Measurements from ENCODE around the gene HSPH1.
"Not testable (repeated sequence)": the region's sequence is repeated elsewhere in the genome, so short reads cannot be mapped to it uniquely, and the experiment has no call there.

Gene HSPH1

GRCh38 chr13:31179241-31179640, 17.5 kb upstream of the HSPH1 start:
- no peak for DNase-seq (ENCODE audit: low read depth)
- no peak overlapping the region for H3K4me3 ChIP-seq (ENCODE audit: low read depth, low read length)
- TF ChIP-seq, protein P1, sequence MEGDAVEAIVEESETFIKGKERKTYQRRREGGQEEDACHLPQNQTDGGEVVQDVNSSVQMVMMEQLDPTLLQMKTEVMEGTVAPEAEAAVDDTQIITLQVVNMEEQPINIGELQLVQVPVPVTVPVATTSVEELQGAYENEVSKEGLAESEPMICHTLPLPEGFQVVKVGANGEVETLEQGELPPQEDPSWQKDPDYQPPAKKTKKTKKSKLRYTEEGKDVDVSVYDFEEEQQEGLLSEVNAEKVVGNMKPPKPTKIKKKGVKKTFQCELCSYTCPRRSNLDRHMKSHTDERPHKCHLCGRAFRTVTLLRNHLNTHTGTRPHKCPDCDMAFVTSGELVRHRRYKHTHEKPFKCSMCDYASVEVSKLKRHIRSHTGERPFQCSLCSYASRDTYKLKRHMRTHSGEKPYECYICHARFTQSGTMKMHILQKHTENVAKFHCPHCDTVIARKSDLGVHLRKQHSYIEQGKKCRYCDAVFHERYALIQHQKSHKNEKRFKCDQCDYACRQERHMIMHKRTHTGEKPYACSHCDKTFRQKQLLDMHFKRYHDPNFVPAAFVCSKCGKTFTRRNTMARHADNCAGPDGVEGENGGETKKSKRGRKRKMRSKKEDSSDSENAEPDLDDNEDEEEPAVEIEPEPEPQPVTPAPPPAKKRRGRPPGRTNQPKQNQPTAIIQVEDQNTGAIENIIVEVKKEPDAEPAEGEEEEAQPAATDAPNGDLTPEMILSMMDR (IDR thresholded peaks at IDR 0.05; ENCODE audit: low read depth, low read length, missing control alignments), result no peak

GRCh38 chr13:31177813-31178495, 16.2 kb upstream of the HSPH1 start:
- not testable (repeated sequence) for H3K4me3 ChIP-seq (ENCODE audit: low read depth, low read length); DNase-seq (ENCODE audit: low read depth)

DNA sequence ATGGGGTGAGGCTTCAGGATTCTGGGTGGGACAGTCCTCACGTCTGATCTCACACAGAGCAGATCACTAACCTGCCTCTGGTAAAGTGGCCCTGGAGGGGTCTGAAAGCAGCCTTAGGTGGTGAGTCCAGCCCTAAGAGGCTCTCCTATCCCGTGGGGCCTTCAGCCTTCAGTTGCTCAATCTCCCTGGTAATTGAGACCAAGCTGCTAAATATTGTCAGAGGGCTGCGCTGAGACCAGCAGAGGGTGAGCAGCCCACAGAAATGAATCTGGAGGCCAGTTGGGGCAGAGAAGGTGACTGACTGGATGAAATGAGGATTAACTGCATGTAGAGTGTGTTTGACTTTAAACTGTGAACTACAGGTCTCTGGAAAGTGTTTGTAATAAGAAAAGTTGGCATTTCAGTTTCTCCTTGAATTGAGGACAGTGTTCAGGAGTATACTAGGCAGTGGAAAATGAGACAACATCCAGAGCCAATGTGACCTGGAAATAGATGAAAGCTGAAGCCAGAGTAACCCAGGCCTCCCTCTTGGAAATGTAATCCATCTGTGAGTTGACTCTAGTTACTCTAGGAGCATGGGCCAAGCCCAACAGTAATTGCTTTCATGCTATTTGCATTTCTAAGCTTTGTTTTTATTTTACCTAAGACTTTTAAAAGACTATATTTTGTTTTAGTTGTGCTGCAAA, 14.3 kb upstream of the HSPH1 start:
- TF ChIP-seq, protein P1 (IDR thresholded peaks at IDR 0.05; ENCODE audit: low read depth, low read length, missing control alignments), result no peak
- no peak overlapping the region for H3K4me3 ChIP-seq (ENCODE audit: low read depth, low read length)
- no peak for DNase-seq (ENCODE audit: low read depth)

- no peak for DNase-seq (ENCODE audit: low read depth)
These were observed 12.3 kb upstream of the HSPH1 start for GRCh38 chr13:31174018-31174417.

DNA sequence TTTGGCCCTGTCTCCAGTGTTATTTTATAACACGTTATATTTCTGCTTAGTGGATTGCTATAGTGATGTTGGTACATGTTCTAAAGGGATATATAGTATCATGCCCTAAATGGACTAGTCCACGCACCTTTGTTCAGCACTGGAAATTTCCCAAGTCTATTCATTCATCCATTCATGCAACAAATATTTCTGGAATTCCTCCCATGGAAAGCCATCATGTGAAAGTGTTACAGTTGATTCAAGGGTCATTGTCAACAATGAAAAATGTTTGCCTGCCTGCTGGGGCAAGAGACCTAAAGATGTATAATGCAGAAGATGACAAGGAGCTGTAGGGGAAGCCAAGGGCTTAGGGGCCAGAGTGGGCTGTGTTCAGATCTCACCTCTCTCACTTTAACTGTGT, 10.8 kb upstream of the HSPH1 start:
- H3K4me3 ChIP-seq (ENCODE audit: low read depth, low read length), result no peak overlapping the region
- TF ChIP-seq, protein P1 (IDR thresholded peaks at IDR 0.05; ENCODE audit: low read depth, low read length, missing control alignments), result no peak
- no peak for DNase-seq (ENCODE audit: low read depth)

More at GRCh38 chr13:31174018-31174417, 12.3 kb upstream of the HSPH1 start:
- no peak overlapping the region for H3K4me3 ChIP-seq (ENCODE audit: low read depth, low read length)
- TF ChIP-seq, protein P1 (IDR thresholded peaks at IDR 0.05; ENCODE audit: low read depth, low read length, missing control alignments), result no peak

- no peak overlapping the region for H3K4me3 ChIP-seq (ENCODE audit: low read depth, low read length)
- no peak for DNase-seq (ENCODE audit: low read depth)
- TF ChIP-seq, protein P1 (IDR thresholded peaks at IDR 0.05; ENCODE audit: low read depth, low read length, missing control alignments), result no peak
These were observed 10.3 kb upstream of the HSPH1 start for GRCh38 chr13:31172001-31172400.

DNA sequence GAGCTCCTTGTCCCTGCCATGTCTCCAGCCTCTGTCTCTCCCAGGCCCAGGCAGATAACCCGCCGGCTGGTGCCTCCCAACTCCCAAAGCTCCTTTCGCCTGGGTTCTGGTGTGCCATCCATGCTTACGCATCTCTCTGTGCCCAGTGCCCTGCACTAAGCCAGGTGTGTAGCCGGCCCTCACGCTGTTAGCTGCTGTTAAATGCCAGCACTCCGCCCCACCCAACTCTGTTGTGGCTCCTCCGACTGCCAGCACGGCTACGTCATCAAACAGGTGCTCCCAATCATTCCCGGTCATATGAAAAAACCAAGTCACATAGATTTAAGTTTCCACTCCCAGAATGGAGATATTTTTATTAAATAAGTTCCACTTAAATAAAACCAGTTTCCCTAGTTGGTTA, 7.0 kb upstream of the HSPH1 start:
- no peak for DNase-seq (ENCODE audit: low read depth)
- TF ChIP-seq, protein P1 (IDR thresholded peaks at IDR 0.05; ENCODE audit: low read depth, low read length, missing control alignments), result no peak
- no peak overlapping the region for H3K4me3 ChIP-seq (ENCODE audit: low read depth, low read length)

Measured in GM12864 (cell line).